ENCODE measurements around the gene SLC28A1. TPM values are rescaled to one million over a fixed set of nuclear protein-coding genes. Genes with fewer than 3 reads are reported as not detected.
"Not testable (repeated sequence)": the region's sequence is repeated elsewhere in the genome, so short reads cannot be mapped to it uniquely, and the experiment has no call there.

SLC28A1 gene
- total RNA-seq, 1 donor from 2014 or later = 0.19 TPM

- no peak for DNase-seq (ENCODE audit: low spot score)
Measured at GRCh38 chr15:84909029-84909428, 24.6 kb downstream of the SLC28A1 start.

- DNase-seq (ENCODE audit: low spot score) = no peak
Measured at GRCh38 chr15:84909782-84910181, 25.3 kb downstream of the SLC28A1 start.

- DNase-seq (ENCODE audit: low spot score) = no peak
Measured at GRCh38 chr15:84910928-84911623, 26.6 kb downstream of the SLC28A1 start.

- no peak for DNase-seq (ENCODE audit: low spot score)
Measured at GRCh38 chr15:84911879-84912660, 27.6 kb downstream of the SLC28A1 start.

GRCh38 chr15:84913360-84913723 is 28.9 kb downstream of the SLC28A1 start:
- DNase-seq (ENCODE audit: low spot score) = no peak

GRCh38 chr15:84914351-84914750 is 29.9 kb downstream of the SLC28A1 start:
- no peak for DNase-seq (ENCODE audit: low spot score)

GRCh38 chr15:84914909-84915605 is 30.6 kb downstream of the SLC28A1 start:
- DNase-seq (ENCODE audit: low spot score) = no peak

GRCh38 chr15:84915606-84915958 is 31.1 kb downstream of the SLC28A1 start:
- DNase-seq (ENCODE audit: low spot score) = no peak

GRCh38 chr15:84917452-84917851 is 33.0 kb downstream of the SLC28A1 start:
- DNase-seq (ENCODE audit: low spot score) = no peak

GRCh38 chr15:84919106-84919667 is 34.7 kb downstream of the SLC28A1 start:
- no peak for DNase-seq (ENCODE audit: low spot score)

GRCh38 chr15:84921121-84921520 is 36.7 kb downstream of the SLC28A1 start:
- no peak for DNase-seq (ENCODE audit: low spot score)

GRCh38 chr15:84922530-84922929 is 38.1 kb downstream of the SLC28A1 start:
- DNase-seq (ENCODE audit: low spot score) = no peak

GRCh38 chr15:84924077-84924731 is 39.7 kb downstream of the SLC28A1 start:
- no peak for DNase-seq (ENCODE audit: low spot score)

GRCh38 chr15:84924821-84925569 is 40.5 kb downstream of the SLC28A1 start:
- not testable (repeated sequence) for DNase-seq (ENCODE audit: low spot score)

GRCh38 chr15:84925906-84926305 is 41.4 kb downstream of the SLC28A1 start:
- no peak for DNase-seq (ENCODE audit: low spot score)

- no peak for DNase-seq (ENCODE audit: low spot score)
Measured at GRCh38 chr15:84926491-84927230, 42.2 kb downstream of the SLC28A1 start.

- DNase-seq (ENCODE audit: low spot score) = no peak
Measured at GRCh38 chr15:84928843-84929168, 44.3 kb downstream of the SLC28A1 start.

GRCh38 chr15:84929795-84930603 is 45.5 kb downstream of the SLC28A1 start:
- no peak for DNase-seq (ENCODE audit: low spot score)
